ENCODE results near the gene AGBL3.

DNA sequence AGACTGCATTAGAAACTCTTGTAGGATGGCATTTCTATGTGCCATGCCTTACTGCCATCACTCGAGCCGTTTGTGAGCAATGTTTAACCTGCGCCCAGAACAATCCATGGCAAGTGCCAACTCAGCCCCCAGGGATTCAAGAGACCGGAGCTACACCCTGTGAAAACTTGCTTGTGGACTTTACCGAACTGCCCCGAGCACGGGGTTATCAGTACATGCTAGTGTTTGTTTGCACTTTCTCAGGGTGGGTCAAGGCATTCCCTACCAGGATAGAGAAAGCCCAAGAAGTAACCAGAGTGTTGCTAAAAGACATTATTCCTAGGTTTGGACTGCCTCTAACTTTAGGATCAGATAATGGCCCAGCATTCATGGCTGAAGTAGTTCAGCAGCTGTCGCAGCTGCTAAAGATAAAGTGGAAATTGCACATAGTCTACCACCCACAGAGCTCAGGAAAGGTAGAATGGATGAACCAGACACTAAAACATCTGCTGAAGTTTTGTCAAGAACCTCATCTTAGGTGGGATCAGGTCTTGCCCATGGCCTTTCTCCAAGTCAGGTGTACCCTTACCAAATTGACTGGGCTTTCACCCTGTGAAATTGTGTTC, 193.1 kb downstream of the AGBL3 start:
- TF ChIP-seq, protein P1, sequence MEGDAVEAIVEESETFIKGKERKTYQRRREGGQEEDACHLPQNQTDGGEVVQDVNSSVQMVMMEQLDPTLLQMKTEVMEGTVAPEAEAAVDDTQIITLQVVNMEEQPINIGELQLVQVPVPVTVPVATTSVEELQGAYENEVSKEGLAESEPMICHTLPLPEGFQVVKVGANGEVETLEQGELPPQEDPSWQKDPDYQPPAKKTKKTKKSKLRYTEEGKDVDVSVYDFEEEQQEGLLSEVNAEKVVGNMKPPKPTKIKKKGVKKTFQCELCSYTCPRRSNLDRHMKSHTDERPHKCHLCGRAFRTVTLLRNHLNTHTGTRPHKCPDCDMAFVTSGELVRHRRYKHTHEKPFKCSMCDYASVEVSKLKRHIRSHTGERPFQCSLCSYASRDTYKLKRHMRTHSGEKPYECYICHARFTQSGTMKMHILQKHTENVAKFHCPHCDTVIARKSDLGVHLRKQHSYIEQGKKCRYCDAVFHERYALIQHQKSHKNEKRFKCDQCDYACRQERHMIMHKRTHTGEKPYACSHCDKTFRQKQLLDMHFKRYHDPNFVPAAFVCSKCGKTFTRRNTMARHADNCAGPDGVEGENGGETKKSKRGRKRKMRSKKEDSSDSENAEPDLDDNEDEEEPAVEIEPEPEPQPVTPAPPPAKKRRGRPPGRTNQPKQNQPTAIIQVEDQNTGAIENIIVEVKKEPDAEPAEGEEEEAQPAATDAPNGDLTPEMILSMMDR (IDR thresholded peaks at IDR 0.05): no peak
- no peak for TF ChIP-seq POLR2A (IDR thresholded peaks at IDR 0.05)
